HG03439 (cell line): ENCODE measurements around the gene SYNJ2BP.
"Not testable (repeated sequence)": the region's sequence is repeated elsewhere in the genome, so short reads cannot be mapped to it uniquely, and the experiment has no call there.

Experiments
- ATAC-seq: cut with Tn5 transposase; IDR thresholded peaks from one replicate; pipeline ENCODE4 v1.9.1; 2021; ENCODE audit warnings: mild to moderate bottlenecking, moderate library complexity; ENCODE audit not compliant: unreplicated experiment

SYNJ2BP gene

GRCh38 chr14:70416725-70417349, at the start of gene SYNJ2BP:
Gene SYNJ2BP (minus strand): TSS chr14:70417090. CDS start chr14:70416963, 127 bp downstream.
- no peak for ATAC-seq

GRCh38 chr14:70454731-70455130, 37.8 kb upstream of the SYNJ2BP start:
- ATAC-seq: no peak

GRCh38 chr14:70451874-70452273, 35.0 kb upstream of the SYNJ2BP start, which contains the start of gene ADAM21:
Gene ADAM21 (plus strand): TSS chr14:70452174. CDS start chr14:70457500, 5,326 bp downstream.
- ATAC-seq: no peak

- no peak for ATAC-seq
Observed at GRCh38 chr14:70448633-70449340, 31.9 kb upstream of the SYNJ2BP start.

- ATAC-seq: no peak
Observed at GRCh38 chr14:70442750-70443149, 25.9 kb upstream of the SYNJ2BP start.

- no peak for ATAC-seq
Observed at GRCh38 chr14:70441641-70442040, 24.8 kb upstream of the SYNJ2BP start.

GRCh38 chr14:70436867-70437266, 20.0 kb upstream of the SYNJ2BP start:
- no peak for ATAC-seq

- not testable (repeated sequence) for ATAC-seq
Observed at GRCh38 chr14:70426555-70426954, 9.7 kb upstream of the SYNJ2BP start.

- no peak for ATAC-seq
Observed at GRCh38 chr14:70425354-70425753, 8.5 kb upstream of the SYNJ2BP start.

GRCh38 chr14:70422538-70422937, 5.6 kb upstream of the SYNJ2BP start:
- ATAC-seq: no peak

GRCh38 chr14:70419270-70419931, 2.5 kb upstream of the SYNJ2BP start:
- ATAC-seq: not testable (repeated sequence)

GRCh38 chr14:70416338-70416724, 559 bp downstream of the SYNJ2BP start:
- no peak for ATAC-seq

GRCh38 chr14:70415788-70416187, 1.1 kb downstream of the SYNJ2BP start:
- ATAC-seq: no peak

- no peak for ATAC-seq
Observed at GRCh38 chr14:70407621-70408020, 9.3 kb downstream of the SYNJ2BP start.

- ATAC-seq: not testable (repeated sequence)
Observed at GRCh38 chr14:70406216-70406615, 10.7 kb downstream of the SYNJ2BP start.

GRCh38 chr14:70403335-70403734, 13.6 kb downstream of the SYNJ2BP start:
- not testable (repeated sequence) for ATAC-seq

- no peak for ATAC-seq
Observed at GRCh38 chr14:70401643-70402042, 15.2 kb downstream of the SYNJ2BP start.

GRCh38 chr14:70398706-70399431, 18.0 kb downstream of the SYNJ2BP start:
- no peak for ATAC-seq

- ATAC-seq: no peak
Observed at GRCh38 chr14:70398280-70398679, 18.6 kb downstream of the SYNJ2BP start.

GRCh38 chr14:70397746-70398145, 19.1 kb downstream of the SYNJ2BP start:
- no peak for ATAC-seq

- ATAC-seq: no peak
Observed at GRCh38 chr14:70394674-70395306, 22.1 kb downstream of the SYNJ2BP start.
